A673 (cell line): ENCODE data around the gene NDUFB7. TPM values are rescaled to one million over a fixed set of nuclear protein-coding genes. Genes with fewer than 3 reads are reported as not detected.

Experiments
- Bru-seq: library from RNA; stranded (reverse); fragments of 400-500 nt; gene quantifications from one replicate; lab custom pipeline; 2021; lab: Mats Ljungman, UMichigan
- BruChase-seq, 2 experiments: library from RNA; stranded (reverse); fragments of 400-500 nt; gene quantifications; one replicate each; lab custom pipeline; 2021; lab: Mats Ljungman, UMichigan
- BruUV-seq: library from RNA; stranded (reverse); fragments of 400-500 nt; replicated peaks from 2 replicates; lab custom pipeline; 2021; lab: Mats Ljungman, UMichigan
- CTCF ChIA-PET: fragments of 300-600 bp; sonication (Branson Sonifier 250); formaldehyde crosslinking; loops from one replicate; lab custom pipeline; 2022; ENCODE audit warnings: antibody characterized with exemption; lab: Charles Lee
- POLR2A ChIA-PET: fragments of 300-600 bp; sonication (Branson Sonifier 250); formaldehyde crosslinking; loops from one replicate; lab custom pipeline; 2022; ENCODE audit warnings: antibody characterized with exemption; ENCODE audit not compliant: low non-redundant PET; lab: Charles Lee
- DNase-seq: peaks from one replicate; pipeline ENCODE4 v3.0.0-alpha.2; 2015; ENCODE audit warnings: low spot score
- H3K27ac ChIP-seq: fragments of 200-600 bp; sonication (generic); 2 replicates; pipeline ENCODE4 v1.5.1; 2016; ENCODE audit warnings: mixed run types, low read depth, mild to moderate bottlenecking, mixed read lengths, antibody characterized with exemption, low read length; ENCODE audit not compliant: poor library complexity, severe bottlenecking
- H3K27me3 ChIP-seq: fragments of 200-600 bp; sonication (generic); replicated peaks from 2 replicates; pipeline ENCODE4 v1.6.1; 2017; ENCODE audit warnings: mixed run types, low read depth, mild to moderate bottlenecking, mixed read lengths, antibody characterized with exemption, low read length; ENCODE audit not compliant: insufficient read depth, poor library complexity
- H3K36me3 ChIP-seq: fragments of 200-600 bp; sonication (generic); 2 replicates; pipeline ENCODE4 v1.6.1; 2016; ENCODE audit warnings: mixed run types, mild to moderate bottlenecking, mixed read lengths, antibody characterized with exemption, low read length; ENCODE audit not compliant: insufficient read depth, poor library complexity, severe bottlenecking
- H3K4me1 ChIP-seq: fragments of 200-600 bp; sonication (generic); 2 replicates; pipeline ENCODE4 v1.6.1; 2017; ENCODE audit warnings: mixed run types, mild to moderate bottlenecking, mixed read lengths, antibody characterized with exemption, low read length; ENCODE audit not compliant: insufficient read depth, poor library complexity, severe bottlenecking
- H3K4me3 ChIP-seq: fragments of 200-600 bp; sonication (generic); 2 replicates; pipeline ENCODE4 v1.5.1; 2016; ENCODE audit warnings: low read depth, mixed run types, mild to moderate bottlenecking, mixed read lengths, low read length; ENCODE audit not compliant: poor library complexity, severe bottlenecking
- H3K9me3 ChIP-seq: fragments of 200-600 bp; sonication (generic); 2 replicates; pipeline ENCODE4 v1.6.1; 2016; ENCODE audit warnings: mixed run types, low read depth, mild to moderate bottlenecking, mixed read lengths, antibody characterized with exemption, low read length; ENCODE audit not compliant: poor library complexity, severe bottlenecking
- EZH2 ChIP-seq: fragments of 200-600 bp; sonication (generic); IDR thresholded peaks from 2 replicates; pipeline ENCODE4 v1.6.1; 2017; ENCODE audit warnings: borderline replicate concordance, low read depth, mild to moderate bottlenecking, mixed read lengths, antibody characterized with exemption, low read length; ENCODE audit not compliant: poor library complexity, severe bottlenecking
- intact Hi-C: fragments of 100-400 bp; cut with micrococcal nuclease; formaldehyde crosslinking; loops from one replicate; pipeline ENCODE4 v1.10.0; 2022; ENCODE audit not compliant: unreplicated experiment
- long read RNA-seq: library from polyadenylated mRNA; stranded (forward); transcript quantifications from one replicate; pipeline ENCODE4 v2.0.0, GENCODE V29; 2022
- total RNA-seq: library from RNA; stranded (reverse); gene quantifications from 2 replicates; pipeline ENCODE4 v1.2.3, GENCODE V29; 2021
- TF ChIP-seq, protein P1 (sequence below): fragments of 300-800, 200-600 bp; sonication (generic); conservative IDR thresholded peaks from 2 replicates; pipeline ENCODE4 v1.5.1; 2017; ENCODE audit warnings: low read depth, mild to moderate bottlenecking, antibody characterized with exemption, low read length, moderate library complexity, mixed read lengths

NDUFB7 gene
- total RNA-seq (180 and 196 TPM in 2 replicates), Bru-seq, nascent RNA (percentile 63 among the genes with signal in this experiment), BruChase-seq, experiment 1, labeled RNA remaining after a 2-hour chase (percentile 67 among the genes with signal in this experiment), BruChase-seq, experiment 2, labeled RNA remaining after a 6-hour chase (percentile 78 among the genes with signal in this experiment)
- long read RNA-seq, transcript NDUFB7-201 (3 exons, 531 nt): major isoform, 152 of 164 reads
- long read RNA-seq, partial matches to known transcripts: 1 of 164 reads
- long read RNA-seq, other reads (novel, unspliced or antisense): 11 of 164 reads

DNA sequence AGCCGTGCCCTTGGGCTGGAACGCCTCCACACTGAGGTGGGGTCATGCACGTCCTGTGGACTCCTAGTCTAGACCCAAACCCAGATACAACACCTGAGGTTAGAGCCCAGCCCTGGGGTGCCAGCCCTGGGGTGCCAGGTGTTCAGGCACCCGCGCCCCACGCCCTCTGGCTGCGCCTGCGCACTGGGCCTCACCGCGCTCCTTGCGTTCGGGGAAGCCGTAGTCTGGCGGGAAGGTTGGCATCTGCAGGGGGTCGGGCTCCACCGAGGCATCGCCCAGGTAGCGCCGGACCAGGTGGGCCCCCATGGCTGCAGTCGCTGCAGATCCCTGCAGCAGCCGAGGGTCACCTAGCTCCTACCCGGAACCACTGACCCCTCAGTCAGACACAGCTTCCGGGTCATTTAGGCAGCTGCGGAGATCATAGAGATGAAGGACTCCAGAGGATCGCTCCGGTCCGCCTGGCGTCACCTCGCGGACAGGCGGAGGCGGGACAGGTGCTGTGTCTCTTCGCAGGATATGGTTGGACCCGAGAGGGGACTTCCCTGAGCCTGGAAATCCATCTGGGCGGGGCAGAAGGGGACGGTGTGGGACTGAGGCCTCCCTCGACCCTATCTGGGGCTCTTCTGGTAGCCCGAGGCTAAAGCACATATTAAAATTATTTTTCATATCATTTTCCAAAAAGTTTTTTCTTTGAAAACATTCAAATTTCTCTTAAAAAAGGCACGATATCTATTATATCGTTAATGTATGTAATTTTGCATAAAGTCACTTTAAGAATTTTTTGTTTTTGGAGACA is at the start of gene NDUFB7:
Gene NDUFB7, minus strand, starts transcription at position 372 of the 796 bp plus-strand sequence. Its CDS starts 66 bp downstream, at position 306.
- BruUV-seq: TSS peak; percentile 76
- CTCF ChIA-PET: interaction anchor here (1.5 to 3.8 kb wide), 2 partner anchors 15 to 114 kb away, joined by 5 to 55 read pairs; no protein-coding TSS in a partner anchor

DNA sequence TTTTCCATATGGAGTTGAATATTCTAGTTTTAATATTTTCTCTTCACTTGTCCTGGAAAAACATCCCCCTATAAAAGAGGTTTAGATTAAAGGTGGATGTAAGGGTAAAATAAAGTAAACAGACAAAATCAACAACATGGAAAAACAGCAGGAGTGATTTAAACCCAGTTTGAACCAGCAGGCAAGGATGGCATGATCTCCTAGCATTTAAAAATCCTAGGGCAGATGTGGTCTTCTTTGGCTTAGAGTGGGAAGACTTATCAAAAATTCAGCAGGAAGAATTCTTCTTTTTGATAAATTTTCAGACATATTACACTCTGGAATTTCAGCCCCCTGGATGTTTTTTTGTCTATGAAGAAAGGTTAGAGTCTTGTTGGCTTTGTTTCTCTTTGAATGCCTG is 47.5 kb upstream of the NDUFB7 start:
- CTCF ChIA-PET: no interaction called here
- no peaks in the 10 kb centered on the region for H3K9me3 ChIP-seq
- intact Hi-C loops: no loop called here

More for the DNA sequence above, at the start of gene NDUFB7:
- H3K36me3 ChIP-seq: peaks cover 3% of the 10 kb centered on the region
- H3K9me3 ChIP-seq: no peaks in the 10 kb centered on the region
- peak within 1 kb of the TSS; percentile 82 for H3K27ac ChIP-seq
- peak; percentile 97 for DNase-seq
- H3K4me3 ChIP-seq: peak within 1 kb of the TSS; percentile 94
- no peaks in the 10 kb centered on the region for H3K27me3 ChIP-seq
- TF ChIP-seq, protein P1, sequence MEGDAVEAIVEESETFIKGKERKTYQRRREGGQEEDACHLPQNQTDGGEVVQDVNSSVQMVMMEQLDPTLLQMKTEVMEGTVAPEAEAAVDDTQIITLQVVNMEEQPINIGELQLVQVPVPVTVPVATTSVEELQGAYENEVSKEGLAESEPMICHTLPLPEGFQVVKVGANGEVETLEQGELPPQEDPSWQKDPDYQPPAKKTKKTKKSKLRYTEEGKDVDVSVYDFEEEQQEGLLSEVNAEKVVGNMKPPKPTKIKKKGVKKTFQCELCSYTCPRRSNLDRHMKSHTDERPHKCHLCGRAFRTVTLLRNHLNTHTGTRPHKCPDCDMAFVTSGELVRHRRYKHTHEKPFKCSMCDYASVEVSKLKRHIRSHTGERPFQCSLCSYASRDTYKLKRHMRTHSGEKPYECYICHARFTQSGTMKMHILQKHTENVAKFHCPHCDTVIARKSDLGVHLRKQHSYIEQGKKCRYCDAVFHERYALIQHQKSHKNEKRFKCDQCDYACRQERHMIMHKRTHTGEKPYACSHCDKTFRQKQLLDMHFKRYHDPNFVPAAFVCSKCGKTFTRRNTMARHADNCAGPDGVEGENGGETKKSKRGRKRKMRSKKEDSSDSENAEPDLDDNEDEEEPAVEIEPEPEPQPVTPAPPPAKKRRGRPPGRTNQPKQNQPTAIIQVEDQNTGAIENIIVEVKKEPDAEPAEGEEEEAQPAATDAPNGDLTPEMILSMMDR: peak; percentile 92
- no peak for TF ChIP-seq EZH2
- peaks cover 13% of the 10 kb centered on the region for H3K4me1 ChIP-seq
- intact Hi-C loops: loop anchor here (5.0 to 10.0 kb wide), 2 partner anchors 213 to 315 kb away; partner anchors contain the start of gene OR7A17
- POLR2A ChIA-PET: interaction anchor here (0.5 to 0.7 kb wide), 2 partner anchors 44 to 166 kb away, joined by 4 to 12 read pairs; no protein-coding TSS in a partner anchor

DNA sequence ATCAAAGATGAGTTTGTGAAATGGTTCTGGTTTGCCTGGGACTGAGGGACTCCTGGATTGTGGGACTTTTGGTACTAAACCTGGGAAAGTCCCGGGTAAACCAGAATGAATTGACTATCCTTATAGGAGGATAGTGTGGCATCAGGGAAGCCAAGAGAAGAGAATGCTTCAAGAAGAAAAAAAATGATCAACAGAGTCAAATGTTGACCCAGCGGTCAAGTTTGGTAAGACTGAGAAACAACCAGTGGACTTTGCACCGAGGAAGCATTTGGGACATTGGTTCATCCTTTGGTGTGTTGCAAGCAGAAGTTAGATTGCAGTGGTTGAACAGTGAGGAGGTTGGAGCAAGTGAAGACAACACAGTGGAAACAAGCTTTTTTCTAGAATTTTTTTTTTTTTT is 44.5 kb upstream of the NDUFB7 start:
- DNase-seq: no peak
- H3K4me1 ChIP-seq: no peaks in the 10 kb centered on the region
- no peaks in the 10 kb centered on the region for H3K36me3 ChIP-seq
- intact Hi-C loops: no loop called here
- CTCF ChIA-PET: no interaction called here
- TF ChIP-seq, protein P1: no peak
- no peak for TF ChIP-seq EZH2
- H3K27me3 ChIP-seq: no peaks in the 10 kb centered on the region
- POLR2A ChIA-PET: no interaction called here
- BruUV-seq: no TSS peak
- H3K9me3 ChIP-seq: no peaks in the 10 kb centered on the region
- no peak overlapping the region for H3K4me3 ChIP-seq
- H3K27ac ChIP-seq: no peak overlapping the region

More for the DNA sequence above, 47.5 kb upstream of the NDUFB7 start:
- no peak for TF ChIP-seq EZH2
- TF ChIP-seq, protein P1: no peak
- POLR2A ChIA-PET: no interaction called here
- no TSS peak for BruUV-seq
- Histone ChIP-seq H3K27me3 (no peaks in the 10 kb centered on the region), H3K27ac (no peak overlapping the region), H3K4me3 (no peak overlapping the region), H3K36me3 (no peaks in the 10 kb centered on the region), H3K4me1 (no peaks in the 10 kb centered on the region)
- DNase-seq: no peak
